Measurements from ENCODE around the gene FHOD1. TPM values are rescaled to one million over a fixed set of nuclear protein-coding genes. Genes with fewer than 3 reads are reported as not detected.

The FHOD1 gene
- total RNA-seq, 2 experiments from 2014 or later: 102 to 105 TPM

- CTCF ChIA-PET: interaction anchor here (1.0 to 1.3 kb wide), 2 partner anchors 22 to 58 kb away, joined by 3 read pairs; no protein-coding TSS in a partner anchor
- H3K27me3 Mint-ChIP-seq: no peaks in the 10 kb centered on the region
- intact Hi-C loops (cut with micrococcal nuclease): no loop called here
- ATAC-seq: no peak
- no peak overlapping the region for H3K27ac Mint-ChIP-seq
- POLR2A ChIA-PET: interaction anchor here (1.2 to 1.9 kb wide), 2 partner anchors 14 to 59 kb away, joined by 4 to 6 read pairs; no protein-coding TSS in a partner anchor
- peaks cover 4% of the 10 kb centered on the region for H3K36me3 Mint-ChIP-seq (ENCODE audit: low read depth)
- DNase-seq: no peak
- TF ChIP-seq CTCF (IDR thresholded peaks at IDR 0.05): no peak
- no peaks in the 10 kb centered on the region for H3K9me3 Mint-ChIP-seq
- H3K4me1 Mint-ChIP-seq (ENCODE audit: low read depth): no peaks in the 10 kb centered on the region
- H3K4me3 Mint-ChIP-seq: no peak overlapping the region
These were observed 9.5 kb upstream of the FHOD1 start for GRCh38 chr16:67256701-67257230.

- H3K27me3 Mint-ChIP-seq: no peaks in the 10 kb centered on the region
- no peak overlapping the region for H3K4me3 Mint-ChIP-seq
- ChIA-PET CTCF (interaction anchor here (1.0 kb wide), 1 partner anchor 23 kb away, joined by 3 read pairs; no protein-coding TSS in a partner anchor), POLR2A (no interaction called here)
- no peak overlapping the region for H3K27ac Mint-ChIP-seq
- H3K9me3 Mint-ChIP-seq: no peaks in the 10 kb centered on the region
- TF ChIP-seq CTCF (IDR thresholded peaks at IDR 0.05): no peak
- no peaks in the 10 kb centered on the region for H3K4me1 Mint-ChIP-seq (ENCODE audit: low read depth)
- ATAC-seq (no peak), DNase-seq (no peak)
- intact Hi-C loops (cut with micrococcal nuclease): no loop called here
- H3K36me3 Mint-ChIP-seq (ENCODE audit: low read depth): peaks cover 4% of the 10 kb centered on the region
These were observed 8.4 kb upstream of the FHOD1 start for GRCh38 chr16:67255553-67256221.

- TF ChIP-seq CTCF (IDR thresholded peaks at IDR 0.05): no peak
- H3K9me3 Mint-ChIP-seq: no peaks in the 10 kb centered on the region
- no peak overlapping the region for H3K27ac Mint-ChIP-seq
- POLR2A ChIA-PET: no interaction called here
- no peaks in the 10 kb centered on the region for H3K27me3 Mint-ChIP-seq
- no peak for DNase-seq
- intact Hi-C loops (cut with micrococcal nuclease): no loop called here
- peaks cover 4% of the 10 kb centered on the region for H3K4me1 Mint-ChIP-seq (ENCODE audit: low read depth)
- CTCF ChIA-PET: no interaction called here
- ATAC-seq: no peak
- H3K4me3 Mint-ChIP-seq: no peak overlapping the region
- peaks cover 2% of the 10 kb centered on the region for H3K36me3 Mint-ChIP-seq (ENCODE audit: low read depth)
These were observed 7.7 kb upstream of the FHOD1 start for GRCh38 chr16:67254801-67255552.

- Mint-ChIP-seq H3K4me1 (ENCODE audit: low read depth) (peaks cover 16% of the 10 kb centered on the region), H3K9me3 (no peaks in the 10 kb centered on the region), H3K36me3 (ENCODE audit: low read depth) (peaks cover 2% of the 10 kb centered on the region), H3K27ac (no peak overlapping the region), H3K4me3 (no peak overlapping the region), H3K27me3 (no peaks in the 10 kb centered on the region)
- TF ChIP-seq CTCF (IDR thresholded peaks at IDR 0.05): no peak
- ChIA-PET POLR2A (no interaction called here), CTCF (interaction anchor here (1.0 to 1.7 kb wide), 2 partner anchors 26 to 146 kb away, joined by 5 read pairs; no protein-coding TSS in a partner anchor)
- intact Hi-C loops (cut with micrococcal nuclease): no loop called here
- DNase-seq (no peak), ATAC-seq (no peak)
These were observed 5.6 kb upstream of the FHOD1 start for GRCh38 chr16:67252609-67253497.

Measured in activated CD8-positive, alpha-beta T cell treated with anti-CD3 and anti-CD28 coated beads for 36 hours (primary cell).